ENCODE measurements around the gene PAPSS1. TPM values are rescaled to one million over a fixed set of nuclear protein-coding genes. Genes with fewer than 3 reads are reported as not detected.

PAPSS1 gene
- total and polyA plus RNA-seq, 2 experiments from 2014 or later, result 72.0 to 85.8 TPM

DNA sequence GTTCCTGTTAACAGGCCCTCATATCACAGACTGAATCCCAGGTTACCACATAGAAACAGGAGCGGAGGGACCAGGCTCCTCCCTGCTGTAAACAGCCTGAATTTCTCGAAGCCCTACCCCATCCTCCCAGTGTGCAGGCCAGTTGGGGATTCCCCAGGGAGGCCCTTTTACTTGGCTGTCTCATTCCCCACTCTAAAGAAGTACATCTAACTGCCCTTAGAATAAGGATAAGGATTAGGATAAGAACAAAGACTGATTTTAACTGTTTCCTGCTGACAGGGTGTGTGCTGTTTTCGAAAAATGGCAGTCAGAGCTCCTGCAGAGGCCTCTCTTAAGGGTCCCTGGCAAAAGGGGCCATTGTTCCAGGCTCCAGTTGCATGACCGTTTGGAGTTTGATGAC is 133.7 kb downstream of the PAPSS1 start:
- Histone ChIP-seq H3K4me3 (no peak overlapping the region), H3K27me3 (ENCODE audit: insufficient read depth) (no peaks in the 10 kb centered on the region), H3F3A (replicated peaks; ENCODE audit: low read depth) (no peaks in the 10 kb centered on the region), H3K4me1 (ENCODE audit: insufficient read depth) (peaks cover 6% of the 10 kb centered on the region), H3K4me2 (no peak overlapping the region), H4K20me1 (replicated peaks; ENCODE audit: insufficient read depth) (no peaks in the 10 kb centered on the region), H3K27ac (ENCODE audit: low read depth) (no peak overlapping the region), H3K9me2 (ENCODE audit: insufficient read depth) (peaks cover 6% of the 10 kb centered on the region; the same call in 1 of the 2 replicates), H2AFZ (no peak overlapping the region), H3K36me3 (ENCODE audit: insufficient read depth) (peaks cover 10% of the 10 kb centered on the region; the same call in 1 of the 2 replicates), H3K79me2 (replicated peaks; ENCODE audit: insufficient read depth) (no peaks in the 10 kb centered on the region)
- H3K4me1 Mint-ChIP-seq, result peaks cover 6% of the 10 kb centered on the region; the same call in 2 of the 3 replicates
- H3K9me3 Mint-ChIP-seq, result peaks cover 31% of the 10 kb centered on the region
- TF ChIP-seq ZNF114 (CRISPR knock-in tag; IDR thresholded peaks at IDR 0.05), result no peak
- no peak for TF ChIP-seq ZNF462 (CRISPR knock-in tag; IDR thresholded peaks at IDR 0.05)
- no peak for TF ChIP-seq JUNB (IDR thresholded peaks at IDR 0.05; ENCODE audit: unreplicated experiment)
- TF ChIP-seq POLR2AphosphoS5 (IDR thresholded peaks at IDR 0.05; ENCODE audit: low read depth), result no peak
- TF ChIP-seq STAT1 (IDR thresholded peaks at IDR 0.05; ENCODE audit: unreplicated experiment), result no peak
- no peak for TF ChIP-seq NANOG (IDR thresholded peaks at IDR 0.05; ENCODE audit: borderline replicate concordance)
- no peak for TF ChIP-seq CREB1 (CRISPR knock-in tag; IDR thresholded peaks at IDR 0.05; ENCODE audit: low read depth)
- TF ChIP-seq, protein P1, sequence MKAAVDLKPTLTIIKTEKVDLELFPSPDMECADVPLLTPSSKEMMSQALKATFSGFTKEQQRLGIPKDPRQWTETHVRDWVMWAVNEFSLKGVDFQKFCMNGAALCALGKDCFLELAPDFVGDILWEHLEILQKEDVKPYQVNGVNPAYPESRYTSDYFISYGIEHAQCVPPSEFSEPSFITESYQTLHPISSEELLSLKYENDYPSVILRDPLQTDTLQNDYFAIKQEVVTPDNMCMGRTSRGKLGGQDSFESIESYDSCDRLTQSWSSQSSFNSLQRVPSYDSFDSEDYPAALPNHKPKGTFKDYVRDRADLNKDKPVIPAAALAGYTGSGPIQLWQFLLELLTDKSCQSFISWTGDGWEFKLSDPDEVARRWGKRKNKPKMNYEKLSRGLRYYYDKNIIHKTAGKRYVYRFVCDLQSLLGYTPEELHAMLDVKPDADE (IDR thresholded peaks at IDR 0.05), result no peak
- TF ChIP-seq, protein P2, sequence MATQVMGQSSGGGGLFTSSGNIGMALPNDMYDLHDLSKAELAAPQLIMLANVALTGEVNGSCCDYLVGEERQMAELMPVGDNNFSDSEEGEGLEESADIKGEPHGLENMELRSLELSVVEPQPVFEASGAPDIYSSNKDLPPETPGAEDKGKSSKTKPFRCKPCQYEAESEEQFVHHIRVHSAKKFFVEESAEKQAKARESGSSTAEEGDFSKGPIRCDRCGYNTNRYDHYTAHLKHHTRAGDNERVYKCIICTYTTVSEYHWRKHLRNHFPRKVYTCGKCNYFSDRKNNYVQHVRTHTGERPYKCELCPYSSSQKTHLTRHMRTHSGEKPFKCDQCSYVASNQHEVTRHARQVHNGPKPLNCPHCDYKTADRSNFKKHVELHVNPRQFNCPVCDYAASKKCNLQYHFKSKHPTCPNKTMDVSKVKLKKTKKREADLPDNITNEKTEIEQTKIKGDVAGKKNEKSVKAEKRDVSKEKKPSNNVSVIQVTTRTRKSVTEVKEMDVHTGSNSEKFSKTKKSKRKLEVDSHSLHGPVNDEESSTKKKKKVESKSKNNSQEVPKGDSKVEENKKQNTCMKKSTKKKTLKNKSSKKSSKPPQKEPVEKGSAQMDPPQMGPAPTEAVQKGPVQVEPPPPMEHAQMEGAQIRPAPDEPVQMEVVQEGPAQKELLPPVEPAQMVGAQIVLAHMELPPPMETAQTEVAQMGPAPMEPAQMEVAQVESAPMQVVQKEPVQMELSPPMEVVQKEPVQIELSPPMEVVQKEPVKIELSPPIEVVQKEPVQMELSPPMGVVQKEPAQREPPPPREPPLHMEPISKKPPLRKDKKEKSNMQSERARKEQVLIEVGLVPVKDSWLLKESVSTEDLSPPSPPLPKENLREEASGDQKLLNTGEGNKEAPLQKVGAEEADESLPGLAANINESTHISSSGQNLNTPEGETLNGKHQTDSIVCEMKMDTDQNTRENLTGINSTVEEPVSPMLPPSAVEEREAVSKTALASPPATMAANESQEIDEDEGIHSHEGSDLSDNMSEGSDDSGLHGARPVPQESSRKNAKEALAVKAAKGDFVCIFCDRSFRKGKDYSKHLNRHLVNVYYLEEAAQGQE (IDR thresholded peaks at IDR 0.05; ENCODE audit: unreplicated experiment), result no peak
- TF ChIP-seq ZNF331 (CRISPR knock-in tag; IDR thresholded peaks at IDR 0.05; ENCODE audit: low read depth), result no peak
- no peak for TF ChIP-seq EZH2 (IDR thresholded peaks at IDR 0.05; ENCODE audit: low read depth, unreplicated experiment)
- no peak for TF ChIP-seq CTCF (conservative IDR thresholded peaks at IDR 0.05; ENCODE audit: low read depth in 2 of 2)
- no peak for TF ChIP-seq EZH2phosphoT487 (IDR thresholded peaks at IDR 0.05; ENCODE audit: unreplicated experiment)
- DNase-seq (ENCODE audit: low spot score), result no peak
- peaks cover 16% of the 10 kb centered on the region; the same call in 2 of the 3 replicates for H3K36me3 Mint-ChIP-seq (ENCODE audit: low read depth)
- no peak overlapping the region for H3K4me3 Mint-ChIP-seq
- 0 out of 3 replicates have a peak, but pooled peaks have one; percentile 34 for ATAC-seq
- H3K27me3 Mint-ChIP-seq (ENCODE audit: insufficient read depth, low read depth, poor library complexity), result no peaks in the 10 kb centered on the region
- H3K27ac Mint-ChIP-seq, result no peak overlapping the region
